Measurements from ENCODE around the gene C1QBP.

The C1QBP gene

DNA sequence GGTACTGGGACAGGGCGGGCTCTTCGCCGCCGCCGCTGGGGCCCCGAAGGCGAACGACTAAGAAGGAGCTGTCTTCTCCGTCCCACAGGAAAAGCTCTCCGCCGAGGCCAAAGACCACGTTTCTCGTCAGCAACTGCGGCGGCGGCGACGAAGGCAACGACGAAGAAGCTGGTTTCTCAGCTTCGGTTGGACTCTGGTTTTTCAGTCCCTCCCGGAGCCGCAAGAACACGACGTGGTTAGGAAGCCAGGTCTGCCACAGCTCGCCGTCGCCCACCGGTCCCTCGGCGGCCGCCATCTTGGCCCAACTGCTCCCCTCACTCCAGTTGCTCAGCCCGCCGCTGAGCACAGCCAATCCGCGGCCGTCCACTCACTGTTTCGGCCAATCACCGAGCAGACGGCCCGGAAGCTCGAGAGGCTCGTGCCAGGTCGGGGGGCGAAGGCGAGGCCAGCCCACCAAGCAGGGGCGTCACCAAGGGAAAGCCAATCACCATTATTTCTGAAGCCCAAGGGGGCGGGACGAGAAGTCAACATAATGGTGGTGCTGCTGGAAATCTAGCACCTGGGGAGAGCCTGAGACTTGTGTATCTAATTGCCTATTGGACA is 19.5 kb downstream of the C1QBP start, which contains the start of gene NUP88:
Gene NUP88 (minus strand): TSS at position 307 of the 603 bp plus-strand sequence. CDS start 12 bp downstream, at position 295.
- TF ChIP-seq, protein P1, sequence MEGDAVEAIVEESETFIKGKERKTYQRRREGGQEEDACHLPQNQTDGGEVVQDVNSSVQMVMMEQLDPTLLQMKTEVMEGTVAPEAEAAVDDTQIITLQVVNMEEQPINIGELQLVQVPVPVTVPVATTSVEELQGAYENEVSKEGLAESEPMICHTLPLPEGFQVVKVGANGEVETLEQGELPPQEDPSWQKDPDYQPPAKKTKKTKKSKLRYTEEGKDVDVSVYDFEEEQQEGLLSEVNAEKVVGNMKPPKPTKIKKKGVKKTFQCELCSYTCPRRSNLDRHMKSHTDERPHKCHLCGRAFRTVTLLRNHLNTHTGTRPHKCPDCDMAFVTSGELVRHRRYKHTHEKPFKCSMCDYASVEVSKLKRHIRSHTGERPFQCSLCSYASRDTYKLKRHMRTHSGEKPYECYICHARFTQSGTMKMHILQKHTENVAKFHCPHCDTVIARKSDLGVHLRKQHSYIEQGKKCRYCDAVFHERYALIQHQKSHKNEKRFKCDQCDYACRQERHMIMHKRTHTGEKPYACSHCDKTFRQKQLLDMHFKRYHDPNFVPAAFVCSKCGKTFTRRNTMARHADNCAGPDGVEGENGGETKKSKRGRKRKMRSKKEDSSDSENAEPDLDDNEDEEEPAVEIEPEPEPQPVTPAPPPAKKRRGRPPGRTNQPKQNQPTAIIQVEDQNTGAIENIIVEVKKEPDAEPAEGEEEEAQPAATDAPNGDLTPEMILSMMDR (IDR thresholded peaks at IDR 0.05; ENCODE audit: insufficient read depth, low read length, missing control alignments) = no peak
- peak; percentile 78 for DNase-seq (ENCODE audit: low read depth, low spot score)
- CTCF ChIA-PET = interaction anchor here (1.0 to 1.3 kb wide), 3 partner anchors 19 to 170 kb away, joined by 3 to 10 read pairs (median 4); partner anchors contain the start of gene C1QBP
- peak within 1 kb of the TSS; percentile 97 for H3K4me3 ChIP-seq (ENCODE audit: low read depth, low read length)
- POLR2A ChIA-PET = interaction anchor here (0.8 to 1.1 kb wide), 4 partner anchors 9 to 32 kb away, joined by 3 to 7 read pairs (median 4); partner anchors contain the start of gene C1QBP

DNA sequence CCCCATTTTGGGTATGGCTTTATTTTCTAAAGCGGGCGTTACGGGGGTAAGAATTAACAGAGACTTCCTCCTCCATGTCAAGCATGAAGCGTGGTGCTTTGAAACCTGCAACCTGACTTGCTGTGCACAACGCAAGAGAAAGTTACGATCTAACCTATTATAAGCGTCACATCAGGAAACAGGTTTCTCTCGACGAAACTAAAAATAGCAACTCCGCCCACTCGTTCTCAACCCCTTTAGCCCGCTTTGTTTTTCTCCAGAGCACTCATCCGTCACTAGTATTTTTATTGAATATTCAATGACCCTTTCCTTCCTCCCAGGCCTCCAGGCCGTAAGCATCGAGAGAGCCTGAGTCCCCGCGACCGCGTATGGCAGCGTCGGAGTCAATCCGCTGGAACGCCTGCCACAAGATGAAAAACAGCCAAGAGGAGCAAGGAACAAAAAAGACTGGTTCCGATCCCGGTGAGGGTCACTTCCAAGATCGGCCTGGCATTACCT is 20.0 kb downstream of the C1QBP start:
- no peak for DNase-seq (ENCODE audit: low read depth, low spot score)
- ChIA-PET CTCF (interaction anchor here (1.0 to 1.3 kb wide), 3 partner anchors 20 to 169 kb away, joined by 3 to 10 read pairs (median 4); partner anchors contain the start of gene C1QBP), POLR2A (interaction anchor here (0.8 to 1.1 kb wide), 3 partner anchors 10 to 20 kb away, joined by 3 to 7 read pairs (median 4); partner anchors contain the start of gene C1QBP)
- TF ChIP-seq, protein P1 (IDR thresholded peaks at IDR 0.05; ENCODE audit: insufficient read depth, low read length, missing control alignments) = no peak
- peak overlapping the region; percentile 97 for H3K4me3 ChIP-seq (ENCODE audit: low read depth, low read length)

DNA sequence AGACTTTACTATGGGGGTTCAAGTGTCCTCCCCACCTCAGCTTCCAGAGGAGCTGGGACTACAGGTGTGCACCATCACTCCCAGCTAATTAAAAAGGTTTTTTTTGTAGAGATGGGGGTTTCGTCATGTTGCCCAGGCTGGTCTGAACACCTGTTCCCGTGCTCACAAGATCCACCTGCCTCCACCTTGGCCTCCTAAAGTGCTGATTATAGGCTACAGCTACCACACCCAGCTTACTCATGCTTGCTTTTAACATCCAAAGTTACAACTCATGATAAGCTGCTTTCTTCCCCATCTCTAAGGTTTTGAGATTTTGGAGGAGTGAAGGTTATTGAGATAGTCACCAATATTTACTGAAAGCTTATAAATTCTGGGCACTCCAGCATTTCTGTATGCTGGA is 22.1 kb downstream of the C1QBP start:
- no peak for DNase-seq (ENCODE audit: low read depth, low spot score)
- CTCF ChIA-PET = interaction anchor here (1.7 kb wide), 1 partner anchor 22 kb away, joined by 8 read pairs; the partner anchor contains the start of gene C1QBP

DNA sequence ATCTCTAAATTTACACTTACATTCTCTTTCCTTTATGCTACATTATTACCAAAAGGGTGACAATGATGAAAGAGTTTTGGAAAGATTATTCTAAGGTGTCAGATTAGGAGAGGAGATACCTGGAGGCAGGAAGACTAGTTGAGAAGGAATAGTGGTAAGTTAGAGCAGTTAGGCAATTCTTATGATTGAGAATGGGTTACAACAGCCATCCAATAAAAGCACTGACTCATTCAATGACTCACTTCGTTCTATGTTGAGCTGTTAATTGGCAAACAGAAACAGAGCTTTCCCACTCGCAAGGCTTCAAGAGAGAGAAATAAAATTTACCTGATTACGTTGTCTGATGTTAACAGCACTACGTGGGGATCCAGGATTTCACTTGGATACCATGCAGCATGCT is 25.3 kb downstream of the C1QBP start:
- CTCF ChIA-PET = interaction anchor here (1.1 to 4.3 kb wide), 5 partner anchors 9 to 27 kb away, joined by 3 to 28 read pairs (median 6); partner anchors contain the start of gene C1QBP
- DNase-seq (ENCODE audit: low read depth, low spot score) = peak; percentile 74
- POLR2A ChIA-PET = interaction anchor here (1.5 kb wide), 1 partner anchor 10 kb away, joined by 3 read pairs; no protein-coding TSS in a partner anchor
- no peak overlapping the region for H3K4me3 ChIP-seq (ENCODE audit: low read depth, low read length)
- TF ChIP-seq, protein P1 (IDR thresholded peaks at IDR 0.05; ENCODE audit: insufficient read depth, low read length, missing control alignments) = no peak

More for the DNA sequence above, 22.1 kb downstream of the C1QBP start:
- TF ChIP-seq, protein P1 (IDR thresholded peaks at IDR 0.05; ENCODE audit: insufficient read depth, low read length, missing control alignments) = no peak
- no peak overlapping the region for H3K4me3 ChIP-seq (ENCODE audit: low read depth, low read length)
- POLR2A ChIA-PET = no interaction called here

DNA sequence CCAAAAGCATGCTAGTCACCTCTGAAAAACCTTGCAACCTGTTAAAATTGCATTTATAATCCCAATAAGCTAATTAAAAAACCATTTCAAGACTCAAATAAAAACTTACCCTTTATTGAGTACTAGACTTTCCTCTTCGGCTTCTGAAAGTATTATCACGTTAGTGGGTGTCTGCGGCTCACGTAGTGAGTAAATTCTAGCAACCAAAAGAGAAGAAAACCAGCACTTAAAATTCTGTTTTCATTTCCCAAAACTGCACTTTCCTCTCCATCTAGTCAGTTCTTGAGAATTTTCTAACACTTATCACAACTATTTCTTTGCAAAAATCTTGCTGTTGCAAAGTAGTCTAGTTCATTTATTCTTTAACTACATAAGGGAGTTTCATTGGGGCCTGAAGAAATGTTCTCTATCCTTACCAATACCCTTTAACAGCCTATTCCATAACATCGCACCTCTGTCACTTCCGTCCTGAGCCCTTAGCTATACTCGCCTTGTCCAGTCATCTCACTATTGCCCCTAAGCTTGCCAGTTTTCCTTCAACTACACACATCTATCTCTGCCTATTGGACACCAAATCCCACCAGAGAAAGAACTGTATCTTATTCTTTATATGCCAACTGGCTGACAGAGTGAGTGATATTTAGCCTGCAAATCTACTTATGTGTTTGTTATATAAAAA is 28.2 kb downstream of the C1QBP start:
- CTCF ChIA-PET = interaction anchor here (1.9 to 2.1 kb wide), 2 partner anchors 21 to 28 kb away, joined by 6 to 8 read pairs; partner anchors contain the start of gene C1QBP
- TF ChIP-seq, protein P1 (IDR thresholded peaks at IDR 0.05; ENCODE audit: insufficient read depth, low read length, missing control alignments) = no peak
- DNase-seq (ENCODE audit: low read depth, low spot score) = no peak
- H3K4me3 ChIP-seq (ENCODE audit: low read depth, low read length) = no peak overlapping the region
- POLR2A ChIA-PET = no interaction called here
